Spleen (tissue), 7 donors: ENCODE results near the gene WDCP.

Experiments used
- CTCF ChIP-seq, 11 experiments: fragments of 200-600 bp in 7 of 11; fragments of 450-650 bp in 4 of 11; sonication (generic) in 4 of 11; IDR thresholded peaks in 8 of 11; conservative IDR thresholded peaks in 3 of 11; 1 replicate in 7 of 11; 2 replicates in 4 of 11; pipeline versions ENCODE4 v1.4.0 to v1.8.0; 2016 to 2021; ENCODE audit warnings: antibody characterized with exemption in 11 of 11, inconsistent platforms in 4 of 11, mild to moderate bottlenecking in 1 of 11
- POLR2A ChIP-seq, 3 donors: fragments of 450-650 bp; IDR thresholded peaks; one replicate each; pipeline ENCODE4 v1.5.1; 2017; ENCODE audit warnings: antibody characterized with exemption in 3 of 3, mild to moderate bottlenecking in 1 of 3
- POLR2AphosphoS5 ChIP-seq, 3 donors: sonication (generic); formaldehyde crosslinking; IDR thresholded peaks; one replicate each; pipeline ENCODE4 v1.5.1; 2017; ENCODE audit warnings: antibody characterized with exemption in 3 of 3
- donor health status: DM: no; HTN: no; CAD: no; lungs with moderate emphysema.
- donor health status: DM: no; HTN: no; CAD: no.
- donor health status: DM: no; HTN: no; CAD: no.

GRCh38 chr2:24024996-24025663 is 22.1 kb downstream of the WDCP start:
- TF ChIP-seq CTCF (IDR thresholded peaks at IDR 0.05 in 8 of 11, conservative IDR thresholded peaks at IDR 0.05 in 3 of 11) (no peak), POLR2AphosphoS5 (IDR thresholded peaks at IDR 0.05) (no peak), POLR2A (IDR thresholded peaks at IDR 0.05) (no peak)
